Astrocyte (in vitro differentiated cells and primary cell): Measurements from ENCODE around the gene PCDHGB6. TPM values are rescaled to one million over a fixed set of nuclear protein-coding genes. Genes with fewer than 3 reads are reported as not detected.
A peak's percentile ranks its signal among the peaks of the same experiment; 100 is the strongest.

ENCODE experiments used
- DNase-seq: peaks from one replicate; pipeline ENCODE4 v3.0.0-alpha.2; 2010; ENCODE audit warnings: low read depth
- FAIRE-seq: peaks from 2 replicates; lab custom pipeline; 2011; peaks lifted over from hg19 to GRCh38; lab: Jason Lieb, UNC
- H2AFZ ChIP-seq: 2 replicates; pipeline ENCODE4 v1.6.0; 2012; ENCODE audit warnings: low read depth, low read length, inconsistent platforms
- H3K27ac ChIP-seq: 2 replicates; pipeline ENCODE4 v1.5.1; 2011; ENCODE audit warnings: low read depth, low read length, inconsistent platforms
- H3K27me3 ChIP-seq: 2 replicates; pipeline ENCODE4 v1.6.0; 2011; ENCODE audit warnings: low read length, inconsistent platforms; ENCODE audit not compliant: insufficient read depth
- H3K36me3 ChIP-seq: 2 replicates; pipeline ENCODE4 v1.5.1; 2011; ENCODE audit warnings: low read length, inconsistent platforms; ENCODE audit not compliant: insufficient read depth
- H3K4me1 ChIP-seq: 2 replicates; pipeline ENCODE4 v1.5.1; 2011; ENCODE audit warnings: low read length, inconsistent platforms; ENCODE audit not compliant: insufficient read depth
- H3K4me2 ChIP-seq: 2 replicates; pipeline ENCODE4 v1.6.0; 2012; ENCODE audit warnings: low read length, inconsistent platforms
- H3K4me3 ChIP-seq: 2 replicates; pipeline ENCODE4 v1.5.1; 2011; ENCODE audit warnings: low read depth, mild to moderate bottlenecking, low read length, inconsistent platforms; ENCODE audit not compliant: insufficient read depth
- H3K79me2 ChIP-seq: 2 replicates; pipeline ENCODE4 v1.6.0; 2012; ENCODE audit warnings: mild to moderate bottlenecking, low read length, inconsistent platforms; ENCODE audit not compliant: insufficient read depth
- H3K9ac ChIP-seq: 2 replicates; pipeline ENCODE4 v1.6.0; 2012; ENCODE audit warnings: mild to moderate bottlenecking, low read length, inconsistent platforms
- H3K9me3 ChIP-seq: 2 replicates; pipeline ENCODE4 v1.5.1; 2012; ENCODE audit warnings: low read depth, mild to moderate bottlenecking, low read length, inconsistent platforms; ENCODE audit not compliant: insufficient read depth
- H4K20me1 ChIP-seq: 2 replicates; pipeline ENCODE4 v1.6.0; 2012; ENCODE audit warnings: low read length, inconsistent platforms; ENCODE audit not compliant: insufficient read depth
- H3K27ac Mint-ChIP-seq: one replicate; pipeline ENCODE4 v1.8.0; 2021; ENCODE audit warnings: mild to moderate bottlenecking, mixed read lengths; ENCODE audit not compliant: unreplicated experiment
- H3K27me3 Mint-ChIP-seq: one replicate; pipeline ENCODE4 v1.8.0; 2021; ENCODE audit warnings: low read depth, mixed read lengths; ENCODE audit not compliant: unreplicated experiment
- H3K36me3 Mint-ChIP-seq: one replicate; pipeline ENCODE4 v1.8.0; 2021; ENCODE audit warnings: low read depth, mixed read lengths; ENCODE audit not compliant: unreplicated experiment
- H3K4me1 Mint-ChIP-seq: one replicate; pipeline ENCODE4 v1.8.0; 2021; ENCODE audit warnings: low read depth, mixed read lengths; ENCODE audit not compliant: unreplicated experiment
- H3K4me3 Mint-ChIP-seq: one replicate; pipeline ENCODE4 v1.8.0; 2021; ENCODE audit warnings: mild to moderate bottlenecking, moderate library complexity, mixed read lengths; ENCODE audit not compliant: unreplicated experiment
- H3K9me3 Mint-ChIP-seq: one replicate; pipeline ENCODE4 v1.8.0; 2021; ENCODE audit warnings: mild to moderate bottlenecking, mixed read lengths; ENCODE audit not compliant: unreplicated experiment
- CTCF ChIP-seq: IDR thresholded peaks from 2 replicates; pipeline ENCODE4 v1.5.1; 2011; ENCODE audit warnings: low read depth, mild to moderate bottlenecking, inconsistent platforms, low read length, moderate library complexity; ENCODE audit not compliant: insufficient read depth
- EZH2 ChIP-seq: IDR thresholded peaks from 2 replicates; pipeline ENCODE4 v1.6.1; 2012; ENCODE audit warnings: mild to moderate bottlenecking, low read length, inconsistent platforms; ENCODE audit not compliant: insufficient read depth
- total RNA-seq: library from RNA; stranded (reverse); gene quantifications from 2 replicates; pipeline ENCODE4 v1.2.1, GENCODE V29; 2021

The PCDHGB6 gene
- total RNA-seq, 1 donor from 2014 or later, result 18.4 TPM

- TF ChIP-seq EZH2 (no peak), CTCF (no peak)
- no peak overlapping the region for H3K4me3 ChIP-seq
- no peaks in the 10 kb centered on the region for H3K79me2 ChIP-seq
- H3K4me1 Mint-ChIP-seq, result no peaks in the 10 kb centered on the region
- FAIRE-seq, result no peak
- no peak overlapping the region for H3K27ac ChIP-seq
- peaks cover 24% of the 10 kb centered on the region for H3K27me3 ChIP-seq
- peaks cover 60% of the 10 kb centered on the region for H3K9me3 ChIP-seq
- H4K20me1 ChIP-seq, result no peaks in the 10 kb centered on the region
- no peaks in the 10 kb centered on the region for H3K27me3 Mint-ChIP-seq
- no peak for DNase-seq
- H3K4me3 Mint-ChIP-seq, result no peak overlapping the region
- peaks cover 18% of the 10 kb centered on the region for H3K36me3 Mint-ChIP-seq
- H2AFZ ChIP-seq, result no peak overlapping the region
- peak overlapping the region; percentile 55 for H3K4me2 ChIP-seq
- no peaks in the 10 kb centered on the region for H3K36me3 ChIP-seq
- H3K9ac ChIP-seq, result no peak overlapping the region
- no peaks in the 10 kb centered on the region for H3K4me1 ChIP-seq
- no peak overlapping the region for H3K27ac Mint-ChIP-seq
- peaks cover 32% of the 10 kb centered on the region for H3K9me3 Mint-ChIP-seq
Measured at GRCh38 chr5:141360685-141361084, 47.1 kb upstream of the PCDHGB6 start.

- H3K79me2 ChIP-seq, result no peaks in the 10 kb centered on the region
- peaks cover 24% of the 10 kb centered on the region for H3K27me3 ChIP-seq
- H3K27ac Mint-ChIP-seq, result no peak overlapping the region
- H4K20me1 ChIP-seq, result no peaks in the 10 kb centered on the region
- H3K36me3 Mint-ChIP-seq, result peaks cover 13% of the 10 kb centered on the region
- TF ChIP-seq CTCF, result no peak
- DNase-seq, result no peak
- H3K9me3 ChIP-seq, result peaks cover 54% of the 10 kb centered on the region
- H3K4me3 Mint-ChIP-seq, result no peak overlapping the region
- no peak overlapping the region for H3K27ac ChIP-seq
- H3K4me1 Mint-ChIP-seq, result no peaks in the 10 kb centered on the region
- no peak overlapping the region for H2AFZ ChIP-seq
- H3K9me3 Mint-ChIP-seq, result peaks cover 29% of the 10 kb centered on the region
- no peaks in the 10 kb centered on the region for H3K4me1 ChIP-seq
- H3K9ac ChIP-seq, result no peak overlapping the region
- no peak overlapping the region for H3K4me3 ChIP-seq
- H3K4me2 ChIP-seq, result no peak overlapping the region
- no peaks in the 10 kb centered on the region for H3K36me3 ChIP-seq
- no peaks in the 10 kb centered on the region for H3K27me3 Mint-ChIP-seq
- no peak for FAIRE-seq
Measured at GRCh38 chr5:141362719-141363118, 45.1 kb upstream of the PCDHGB6 start.

GRCh38 chr5:141363952-141364660 lies 43.7 kb upstream of the PCDHGB6 start, which contains the start of gene PCDHGA5:
TSS of gene PCDHGA5 (plus strand) at chr5:141364162. CDS start at chr5:141364331, 169 bp downstream.
- Histone ChIP-seq H3K4me1 (no peaks in the 10 kb centered on the region), H3K27ac (no peak within 1 kb of the TSS), H2AFZ (peak within 1 kb of the TSS; percentile 55), H3K4me3 (peak within 1 kb of the TSS; percentile 28), H3K9me3 (peaks cover 54% of the 10 kb centered on the region), H3K36me3 (no peaks in the 10 kb centered on the region), H3K79me2 (no peaks in the 10 kb centered on the region), H3K4me2 (peak within 1 kb of the TSS; percentile 55), H3K27me3 (peaks cover 24% of the 10 kb centered on the region), H3K9ac (no peak within 1 kb of the TSS), H4K20me1 (no peaks in the 10 kb centered on the region)
- TF ChIP-seq CTCF, result no peak
- no peak for TF ChIP-seq EZH2
- DNase-seq (peak; percentile 4), FAIRE-seq (no peak)
- no peaks in the 10 kb centered on the region for H3K4me1 Mint-ChIP-seq
- no peak within 1 kb of the TSS for H3K27ac Mint-ChIP-seq
- H3K36me3 Mint-ChIP-seq, result peaks cover 13% of the 10 kb centered on the region
- H3K4me3 Mint-ChIP-seq, result no peak within 1 kb of the TSS
- peaks cover 29% of the 10 kb centered on the region for H3K9me3 Mint-ChIP-seq
- H3K27me3 Mint-ChIP-seq, result no peaks in the 10 kb centered on the region
